Small intestine (tissue), 7 donors: ENCODE data around the gene FOXO3. TPM values are rescaled to one million over a fixed set of nuclear protein-coding genes. Genes with fewer than 3 reads are reported as not detected.

ENCODE experiments used
- DNase-seq, 2 donors: peaks; one replicate each; pipeline versions ENCODE4 v3.0.0 to v3.0.0-alpha.2; 2013
- FAIRE-seq: peaks from 2 replicates; lab custom pipeline; 2012; peaks lifted over from hg19 to GRCh38; lab: Jason Lieb, UNC
- H3K27ac ChIP-seq, 3 donors: one replicate each; pipeline ENCODE4 v1.5.1; 2013; ENCODE audit warnings: low read length in 2 of 3, mild to moderate bottlenecking in 2 of 3, control low read depth in 1 of 3, inconsistent platforms in 1 of 3, low read depth in 1 of 3, moderate library complexity in 1 of 3
- H3K27me3 ChIP-seq, 3 donors: one replicate each; pipeline ENCODE4 v1.6.1; 2013; ENCODE audit warnings: low read length in 3 of 3, inconsistent platforms in 1 of 3; ENCODE audit not compliant: control insufficient read depth in 3 of 3, insufficient read depth in 3 of 3
- H3K36me3 ChIP-seq, 3 donors: one replicate each; pipeline ENCODE4 v1.6.1; 2013; ENCODE audit warnings: low read length in 3 of 3, inconsistent platforms in 1 of 3, low read depth in 1 of 3, mild to moderate bottlenecking in 1 of 3, moderate library complexity in 1 of 3; ENCODE audit not compliant: control insufficient read depth in 3 of 3, insufficient read depth in 2 of 3
- H3K4me1 ChIP-seq, 3 donors: one replicate each; pipeline ENCODE4 v1.6.1; 2013; ENCODE audit warnings: low read length in 2 of 3, inconsistent platforms in 1 of 3, low read depth in 1 of 3, mild to moderate bottlenecking in 1 of 3, moderate library complexity in 1 of 3; ENCODE audit not compliant: control insufficient read depth in 3 of 3, insufficient read depth in 2 of 3
- H3K4me3 ChIP-seq, 3 donors: one replicate each; pipeline ENCODE4 v1.5.1; 2013; ENCODE audit warnings: low read length in 3 of 3, control low read depth in 1 of 3, inconsistent platforms in 1 of 3, low read depth in 1 of 3, mild to moderate bottlenecking in 1 of 3, moderate library complexity in 1 of 3
- H3K9me3 ChIP-seq, 2 donors: one replicate each; pipeline ENCODE4 v1.6.1; 2013; ENCODE audit warnings: low read depth in 1 of 2, low read length in 1 of 2; ENCODE audit not compliant: control insufficient read depth in 2 of 2, insufficient read depth in 1 of 2
- WGBS, 3 donors: extraction: QIAGEN DNeasy Blood & Tissue Kit; methylation state at CpG; one replicate each; pipeline ENCODE4 v1.1.7; 2013; 5-methylcytosine and 5-hydroxymethylcytosine counted together
- polyA plus RNA-seq, 4 donors: library from polyadenylated mRNA; stranded (reverse) in 3 of 4; unstranded in 1 of 4; fragments of 200-250 nt in 3 of 4; fragments of 120-200 nt in 1 of 4; gene quantifications; one replicate each; pipeline versions ENCODE4 v1.2.1 to v1.2.3, GENCODE V29; 2013
- donor health status: healthy with polysubstance abuse.
- donor health status: control.
- donor health status: control.
- donor health status: Bipolar disorder and iron deficiency.
- donor health status: healthy.

The FOXO3 gene
- polyA plus RNA-seq, 4 donors: 8.7 to 40.4 (median 14.3) TPM

DNA sequence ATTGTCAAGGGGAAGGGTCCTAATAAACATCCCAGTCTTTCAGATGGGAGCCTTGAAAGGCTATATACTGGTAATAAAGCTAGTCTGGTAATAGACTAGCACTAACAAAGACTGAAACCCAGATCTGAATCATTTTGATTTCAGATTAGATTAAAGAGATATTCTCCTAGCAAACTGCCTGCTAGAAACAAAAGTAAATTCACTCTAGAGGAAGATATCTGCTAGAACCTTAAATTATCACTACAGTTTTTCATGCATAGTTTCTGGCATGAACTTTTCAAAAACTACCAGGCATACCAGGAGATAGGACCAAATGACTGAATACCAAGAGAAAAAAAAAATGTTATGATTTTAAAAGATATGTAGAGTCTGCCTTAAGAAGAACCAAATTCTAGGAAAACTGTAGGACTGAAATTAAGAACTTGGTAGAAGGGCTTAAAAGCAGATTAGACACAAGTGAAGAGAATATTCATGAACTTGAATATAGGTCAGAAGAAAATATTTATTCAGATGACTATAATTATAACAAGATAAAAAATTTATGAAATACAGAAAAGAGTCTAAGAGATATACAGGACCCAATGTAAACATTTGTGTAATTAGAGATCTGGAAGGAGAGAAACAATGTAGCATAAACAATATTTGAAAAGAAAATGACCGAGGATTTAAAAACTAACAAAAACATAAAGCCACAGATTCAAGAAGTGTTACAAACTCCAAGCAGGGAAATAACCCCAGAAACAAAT is 141.6 kb downstream of the FOXO3 start:
- FAIRE-seq: peak; percentile 51
- Histone ChIP-seq H3K4me3 (no peak overlapping the region), H3K9me3 (peaks cover 0 to 15% of the 10 kb centered on the region in 2 donors), H3K4me1 (no peaks in the 10 kb centered on the region), H3K27ac (no peak overlapping the region), H3K36me3 (peaks cover 0 to 11% (median 0%) of the 10 kb centered on the region in 3 donors), H3K27me3 (no peaks in the 10 kb centered on the region)
- WGBS, 3 donors: 89 to 94% (median 92%) methylated on average over 1 of the region's 1 CpG
- DNase-seq: no peak

DNA sequence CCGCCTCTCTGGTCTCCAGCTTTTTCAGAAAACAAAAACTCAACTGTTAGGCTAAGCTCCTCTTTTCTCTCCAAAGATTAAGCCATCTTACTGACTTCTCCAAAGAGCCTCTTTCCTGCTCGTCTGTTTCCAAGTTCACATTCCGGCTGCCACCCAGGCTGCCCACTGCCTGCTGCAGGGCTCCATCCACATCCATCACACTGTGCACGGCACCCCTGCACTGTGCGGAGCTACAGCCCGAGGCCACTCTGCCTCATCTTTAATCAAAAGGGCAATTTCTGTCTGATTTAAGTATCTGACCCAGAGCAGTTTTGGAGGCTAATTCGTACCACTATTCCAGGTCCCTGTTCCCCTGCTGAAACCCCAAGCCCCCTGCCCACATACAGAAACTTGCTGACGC is 145.9 kb downstream of the FOXO3 start:
- H3K4me1 ChIP-seq: peaks cover 0 to 3% (median 0%) of the 10 kb centered on the region in 3 donors
- 89 to 92% (median 90%) methylated on average over 8 of the region's 8 CpGs for WGBS, 3 donors
- no peak overlapping the region for H3K4me3 ChIP-seq
- no peaks in the 10 kb centered on the region for H3K27me3 ChIP-seq
- DNase-seq (no peak), FAIRE-seq (no peak)
- no peak overlapping the region for H3K27ac ChIP-seq
- no peaks in the 10 kb centered on the region for H3K36me3 ChIP-seq
- H3K9me3 ChIP-seq: peaks cover 0 to 3% of the 10 kb centered on the region in 2 donors

DNA sequence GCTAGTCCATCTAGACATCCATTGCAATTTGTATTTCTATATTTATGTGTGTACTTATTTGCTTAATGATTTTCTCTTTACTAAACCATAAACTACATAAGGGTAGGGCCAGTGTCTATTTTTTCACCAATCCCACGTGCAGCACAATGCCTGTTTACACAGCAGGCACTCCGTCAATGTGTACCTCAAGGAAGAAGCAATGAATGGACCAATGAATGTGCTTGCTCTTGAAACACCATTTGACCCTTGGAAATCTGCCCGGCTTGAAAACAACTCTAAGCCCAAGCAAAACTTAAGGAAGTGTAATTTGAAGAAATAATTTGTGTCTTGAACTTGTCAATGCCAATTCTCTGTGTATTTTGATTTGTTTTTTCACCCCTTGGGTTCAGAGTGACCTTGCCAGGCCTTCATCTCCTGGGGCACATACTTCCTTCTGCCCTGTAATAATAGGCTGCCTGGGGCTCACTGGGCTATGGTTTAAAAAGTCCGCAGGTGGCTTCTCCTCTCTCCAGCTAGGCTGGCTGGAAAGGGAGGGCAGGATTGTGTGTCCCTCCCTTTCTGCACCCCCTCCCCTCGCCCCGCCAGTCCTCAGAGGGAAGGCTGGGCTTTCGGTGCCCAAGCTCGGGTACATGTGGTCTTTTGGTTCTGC is 146.7 kb downstream of the FOXO3 start:
- H3K27ac ChIP-seq: no peak overlapping the region
- FAIRE-seq (no peak), DNase-seq (peak; percentile 18 to 24)
- no peaks in the 10 kb centered on the region for H3K9me3 ChIP-seq
- peaks cover 0 to 3% (median 0%) of the 10 kb centered on the region in 3 donors for H3K4me1 ChIP-seq
- no peak overlapping the region for H3K4me3 ChIP-seq
- WGBS, 3 donors: 67 to 72% (median 70%) methylated on average over 8 of the region's 8 CpGs
- no peaks in the 10 kb centered on the region for H3K27me3 ChIP-seq
- no peaks in the 10 kb centered on the region for H3K36me3 ChIP-seq

DNA sequence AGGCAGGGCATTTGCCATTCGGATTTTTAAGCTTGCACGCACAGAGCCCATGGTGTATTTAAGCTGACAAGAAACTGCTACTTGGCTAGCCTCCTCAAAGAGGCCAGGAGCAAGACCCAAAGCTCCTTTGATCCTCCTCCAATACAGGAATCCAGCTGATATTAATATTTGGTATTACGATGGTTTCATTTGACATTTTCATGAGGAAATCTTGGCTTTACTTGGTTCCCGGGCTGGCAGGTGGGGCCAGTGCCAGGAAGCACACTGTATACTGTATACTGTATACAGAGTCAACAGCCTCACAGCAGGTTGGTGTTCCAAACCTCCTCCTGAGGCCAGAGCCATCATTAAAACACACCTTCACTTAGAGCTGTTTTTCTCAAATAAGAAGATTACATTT is 149.3 kb downstream of the FOXO3 start:
- H3K4me3 ChIP-seq: no peak overlapping the region
- no peaks in the 10 kb centered on the region for H3K9me3 ChIP-seq
- FAIRE-seq: no peak
- peaks cover 0 to 22% (median 0%) of the 10 kb centered on the region in 3 donors for H3K4me1 ChIP-seq
- H3K27me3 ChIP-seq: no peaks in the 10 kb centered on the region
- no peaks in the 10 kb centered on the region for H3K36me3 ChIP-seq
- no peak overlapping the region for H3K27ac ChIP-seq
- DNase-seq: no peak
- WGBS, 3 donors: 72 to 78% (median 74%) methylated on average over 4 of the region's 4 CpGs

DNA sequence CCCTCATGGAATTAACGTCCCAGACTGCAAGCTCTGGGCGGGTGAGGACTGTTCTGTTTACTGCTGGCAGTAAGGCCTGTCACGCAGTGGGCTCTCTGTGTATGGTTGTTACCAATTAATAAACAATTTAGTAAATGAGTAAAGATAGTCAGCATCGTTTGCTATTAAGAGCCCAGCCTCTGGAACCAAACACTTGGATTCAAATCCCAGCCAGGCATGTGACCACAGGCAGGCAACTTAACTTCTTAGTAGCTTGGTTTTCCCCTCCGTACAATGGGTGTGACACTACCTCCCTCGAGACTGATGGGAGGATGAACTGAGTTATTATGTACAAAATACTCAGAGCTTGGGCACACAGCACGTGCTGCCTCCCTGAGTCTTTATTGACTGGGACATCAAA is 149.8 kb downstream of the FOXO3 start:
- FAIRE-seq (no peak), DNase-seq (no peak)
- no peak overlapping the region for H3K4me3 ChIP-seq
- H3K27ac ChIP-seq: no peak overlapping the region
- H3K36me3 ChIP-seq: no peaks in the 10 kb centered on the region
- WGBS, 3 donors: 80 to 85% (median 81%) methylated on average over 7 of the region's 7 CpGs
- H3K9me3 ChIP-seq: no peaks in the 10 kb centered on the region
- peaks cover 0 to 22% (median 0%) of the 10 kb centered on the region in 3 donors for H3K4me1 ChIP-seq
- H3K27me3 ChIP-seq: no peaks in the 10 kb centered on the region

DNA sequence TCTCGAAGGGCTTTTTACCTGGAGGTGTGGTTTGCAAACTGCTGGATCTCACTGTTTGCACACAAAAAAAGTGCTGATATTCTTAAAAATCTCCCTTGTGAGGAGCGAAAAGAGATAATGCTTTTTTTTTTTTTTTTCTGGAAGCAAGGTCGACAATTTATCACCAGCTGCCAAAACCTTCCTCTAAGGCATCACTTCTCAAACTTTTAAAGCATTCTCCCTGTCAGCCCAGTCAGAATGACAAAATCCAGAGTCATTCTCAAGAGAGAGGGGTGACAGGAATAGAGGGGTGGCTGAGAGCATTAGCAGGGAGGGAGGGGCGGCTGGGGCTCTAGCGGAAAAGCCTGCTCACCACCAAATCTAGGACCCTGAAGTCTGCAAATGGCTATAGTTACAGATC is 150.4 kb downstream of the FOXO3 start:
- H3K9me3 ChIP-seq: no peaks in the 10 kb centered on the region
- no peak overlapping the region for H3K4me3 ChIP-seq
- no peak for FAIRE-seq
- H3K4me1 ChIP-seq: peaks cover 0 to 22% (median 0%) of the 10 kb centered on the region in 3 donors
- no peaks in the 10 kb centered on the region for H3K36me3 ChIP-seq
- 81 to 88% (median 88%) methylated on average over 5 of the region's 5 CpGs for WGBS, 3 donors
- H3K27ac ChIP-seq: no peak overlapping the region
- DNase-seq: no peak
- H3K27me3 ChIP-seq: no peaks in the 10 kb centered on the region

DNA sequence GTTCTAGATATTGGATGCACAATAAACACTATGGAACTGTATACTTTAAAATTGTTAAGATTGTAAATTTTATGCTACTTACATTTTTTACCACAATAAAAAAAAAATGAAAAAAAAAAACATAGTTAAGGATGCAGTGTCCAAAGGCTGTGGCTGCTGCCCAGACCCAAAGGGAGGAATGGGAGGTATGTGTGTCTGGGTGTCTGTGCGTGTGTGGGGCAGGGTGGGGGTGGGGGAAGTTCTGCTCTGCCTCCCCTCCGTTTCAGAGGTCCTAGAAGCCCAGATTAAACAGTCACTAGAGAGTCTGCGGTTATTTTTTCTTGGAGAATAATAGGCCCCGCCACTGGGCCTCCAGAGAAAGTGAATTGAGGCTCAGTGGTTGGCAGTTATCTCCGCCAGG is 151.1 kb downstream of the FOXO3 start:
- peaks cover 0 to 22% (median 0%) of the 10 kb centered on the region in 3 donors for H3K4me1 ChIP-seq
- WGBS, 3 donors: 79 to 87% (median 87%) methylated on average over 5 of the region's 5 CpGs
- H3K27me3 ChIP-seq: no peaks in the 10 kb centered on the region
- H3K4me3 ChIP-seq: no peak overlapping the region
- H3K36me3 ChIP-seq: no peaks in the 10 kb centered on the region
- FAIRE-seq (no peak), DNase-seq (no peak)
- no peak overlapping the region for H3K27ac ChIP-seq
- no peaks in the 10 kb centered on the region for H3K9me3 ChIP-seq

DNA sequence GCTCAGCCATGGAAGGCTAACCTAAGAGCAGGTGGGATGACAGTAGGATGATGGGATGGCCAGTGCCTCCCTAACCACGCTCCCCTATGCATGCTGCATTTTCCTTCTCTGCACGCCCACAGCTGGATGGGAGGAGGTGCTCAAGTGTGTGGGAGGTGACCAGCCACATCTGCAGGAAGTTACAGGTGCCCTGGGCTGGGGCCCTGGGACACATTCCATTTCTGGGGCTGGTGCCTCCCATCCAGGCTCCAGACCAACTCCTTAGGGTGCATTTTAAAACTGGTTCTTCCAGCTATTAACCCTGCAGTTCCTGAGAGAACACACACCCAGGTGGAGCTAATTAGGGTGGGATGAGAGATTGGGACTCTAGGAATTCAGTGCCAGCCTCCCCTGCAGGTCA is 152.2 kb downstream of the FOXO3 start:
- DNase-seq (peak in 1 of 2 donors; percentile 44), FAIRE-seq (no peak)
- H3K27me3 ChIP-seq: no peaks in the 10 kb centered on the region
- no peaks in the 10 kb centered on the region for H3K9me3 ChIP-seq
- no peak overlapping the region for H3K27ac ChIP-seq
- H3K4me3 ChIP-seq: no peak overlapping the region
- no peaks in the 10 kb centered on the region for H3K36me3 ChIP-seq
- H3K4me1 ChIP-seq: peaks cover 0 to 19% (median 0%) of the 10 kb centered on the region in 3 donors
- 37 to 63% (median 55%) methylated on average over 2 of the region's 2 CpGs for WGBS, 3 donors
